Upper lobe of left lung (tissue), 6 donors: Measurements from ENCODE around the gene CA6. TPM values are rescaled to one million over a fixed set of nuclear protein-coding genes. Genes with fewer than 3 reads are reported as not detected.

ENCODE experiments used
- ATAC-seq, 2 donors: fragments of 200-7000 bp; cut with Tn5 transposase; one replicate each; pipeline ENCODE4 v1.9.1; 2022; ENCODE audit warnings: mild to moderate bottlenecking in 2 of 2, moderate library complexity in 2 of 2; ENCODE audit not compliant: low FRiP score in 2 of 2
- DNase-seq, 2 donors: peaks; one replicate each; pipeline ENCODE4 v3.0.0-alpha.2; 2019 to 2020
- H3K27ac ChIP-seq, 4 donors: fragments of 200-600 bp; sonication (generic); one replicate each; pipeline ENCODE4 v1.5.1; 2016 to 2019
- H3K27me3 ChIP-seq, 4 donors: fragments of 200-600 bp; sonication (generic); one replicate each; pipeline ENCODE4 v1.5.1; 2017 to 2019
- H3K36me3 ChIP-seq, 4 donors: fragments of 200-600 bp; sonication (generic); one replicate each; pipeline ENCODE4 v1.5.1; 2016 to 2019
- H3K4me1 ChIP-seq, 4 donors: fragments of 200-600 bp; sonication (generic); one replicate each; pipeline ENCODE4 v1.5.1; 2018 to 2019
- H3K4me3 ChIP-seq, 4 donors: fragments of 200-600 bp; sonication (generic); one replicate each; pipeline ENCODE4 v1.5.1; 2017 to 2019; ENCODE audit warnings: mild to moderate bottlenecking in 2 of 4, moderate library complexity in 1 of 4
- H3K9me3 ChIP-seq, 4 donors: fragments of 200-600 bp; sonication (generic); one replicate each; pipeline ENCODE4 v1.5.1; 2018 to 2019
- CTCF ChIP-seq, 6 experiments: fragments of 450-650 bp in 4 of 6; fragments of 200-600 bp in 2 of 6; sonication (generic) in 2 of 6; IDR thresholded peaks; one replicate each; pipeline ENCODE4 v1.5.1; 2016 to 2019; ENCODE audit warnings: antibody characterized with exemption in 6 of 6
- EP300 ChIP-seq, 4 donors: sonication (generic); formaldehyde crosslinking; IDR thresholded peaks; one replicate each; pipeline ENCODE4 v1.5.1; 2017; ENCODE audit warnings: antibody characterized with exemption in 4 of 4, control low read depth in 2 of 4
- POLR2A ChIP-seq, 4 donors: fragments of 450-650 bp; IDR thresholded peaks; one replicate each; pipeline ENCODE4 v1.5.1; 2016 to 2017; ENCODE audit warnings: antibody characterized with exemption in 4 of 4, mild to moderate bottlenecking in 2 of 4
- POLR2AphosphoS5 ChIP-seq, 2 donors: sonication (generic); formaldehyde crosslinking; IDR thresholded peaks; one replicate each; pipeline ENCODE4 v1.5.1; 2017; ENCODE audit warnings: antibody characterized with exemption in 2 of 2
- WGBS, 2 donors: methylation state at CpG; one replicate each; pipeline ENCODE4 v1.1.5; 2017 to 2018; 5-methylcytosine and 5-hydroxymethylcytosine counted together
- total RNA-seq, 6 donors: library from RNA; depleted of rRNA in 4 of 6; stranded (reverse); fragments of >200 nt in 4 of 6; gene quantifications; one replicate each; pipeline versions ENCODE4 v1.1.0 to v1.2.1, GENCODE V29; 2016 to 2021
- donor health status: DM: no; HTN: no; CAD: no; lungs with moderate emphysema.
- donor health status: DM: no; HTN: yes; CAD: no; lungs with severe emphysema.

CA6 gene
- total RNA-seq, 6 donors from 2014 or later: not detected

DNA sequence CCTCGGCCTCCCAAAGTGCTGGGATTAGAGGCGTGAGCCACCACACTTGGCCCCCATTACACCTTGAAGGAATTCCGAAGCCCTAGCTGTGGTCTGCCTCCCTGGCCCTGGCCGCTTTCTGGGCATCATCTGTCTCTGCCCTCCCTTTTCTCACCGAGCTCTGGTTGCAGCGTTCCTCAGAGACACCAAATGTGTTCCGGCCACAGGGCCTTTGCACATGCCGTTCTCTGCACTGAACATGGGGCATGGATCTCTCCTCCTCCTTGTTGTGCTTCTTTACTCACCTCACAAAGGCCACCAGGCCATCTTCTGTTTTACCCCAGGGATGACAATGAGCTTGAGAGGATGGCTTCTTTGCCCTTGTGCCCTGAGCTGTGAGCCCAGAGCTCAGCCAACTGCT, 39.3 kb downstream of the CA6 start:
- H3K9me3 ChIP-seq: no peaks in the 10 kb centered on the region
- WGBS, 2 donors: 83 to 85% methylated on average over 8 of the region's 8 CpGs
- H3K4me1 ChIP-seq: peaks cover 7 to 26% (median 12%) of the 10 kb centered on the region in 4 donors
- H3K27ac ChIP-seq: no peak overlapping the region
- no peaks in the 10 kb centered on the region for H3K27me3 ChIP-seq
- TF ChIP-seq CTCF (IDR thresholded peaks at IDR 0.05): no peak
- TF ChIP-seq POLR2A (IDR thresholded peaks at IDR 0.05): no peak
- no peak for TF ChIP-seq EP300 (IDR thresholded peaks at IDR 0.05)
- no peak for TF ChIP-seq POLR2AphosphoS5 (IDR thresholded peaks at IDR 0.05)
- ATAC-seq (no peak), DNase-seq (no peak)
- no peaks in the 10 kb centered on the region for H3K36me3 ChIP-seq
- no peak overlapping the region for H3K4me3 ChIP-seq

- peak; percentile 17 to 46 for TF ChIP-seq POLR2AphosphoS5 (IDR thresholded peaks at IDR 0.05)
- TF ChIP-seq EP300 (IDR thresholded peaks at IDR 0.05): no peak
- no peaks in the 10 kb centered on the region for H3K27me3 ChIP-seq
- peak overlapping the region in 2 of 4 donors; percentile 10 to 47 for H3K27ac ChIP-seq
- H3K4me3 ChIP-seq: no peak overlapping the region
- H3K36me3 ChIP-seq: no peaks in the 10 kb centered on the region
- peak in 1 of 2 donors; percentile 81 for DNase-seq
- peaks cover 7 to 26% (median 12%) of the 10 kb centered on the region in 4 donors for H3K4me1 ChIP-seq
- ATAC-seq: peak; percentile 51 to 61
- WGBS, 2 donors: 54 to 69% methylated on average over 13 to 14 of the region's 14 CpGs
- no peaks in the 10 kb centered on the region for H3K9me3 ChIP-seq
These were observed 40.5 kb downstream of the CA6 start for GRCh38 chr1:8985915-8986813.

- TF ChIP-seq POLR2A (IDR thresholded peaks at IDR 0.05) (no peak), EP300 (IDR thresholded peaks at IDR 0.05) (no peak)
These were observed 41.1 kb downstream of the CA6 start for GRCh38 chr1:8986814-8987190.

GRCh38 chr1:8987881-8988617, 42.4 kb downstream of the CA6 start:
- no peaks in the 10 kb centered on the region for H3K36me3 ChIP-seq
- H3K4me1 ChIP-seq: peaks cover 7 to 26% (median 12%) of the 10 kb centered on the region in 4 donors
- peak; percentile 66 to 92 (median 81) for TF ChIP-seq CTCF (IDR thresholded peaks at IDR 0.05)
- TF ChIP-seq POLR2A (IDR thresholded peaks at IDR 0.05): no peak
- peak in 1 of 2 donors; percentile 14 for TF ChIP-seq POLR2AphosphoS5 (IDR thresholded peaks at IDR 0.05)
- no peak for TF ChIP-seq EP300 (IDR thresholded peaks at IDR 0.05)
- H3K27me3 ChIP-seq: no peaks in the 10 kb centered on the region
- peak overlapping the region in 1 of 4 donors; percentile 55 for H3K27ac ChIP-seq
- WGBS, 2 donors: 12 to 32% methylated on average over 7 to 9 of the region's 9 CpGs
- ATAC-seq: peak; percentile 75 to 86
- peak; percentile 65 for DNase-seq
- H3K9me3 ChIP-seq: no peaks in the 10 kb centered on the region
- H3K4me3 ChIP-seq: no peak overlapping the region

More at GRCh38 chr1:8986814-8987190, 41.1 kb downstream of the CA6 start:
- DNase-seq (no peak), ATAC-seq (peak in 1 of 2 donors; percentile 9)
- Histone ChIP-seq H3K36me3 (no peaks in the 10 kb centered on the region), H3K27ac (peak overlapping the region in 1 of 4 donors; percentile 47), H3K4me3 (no peak overlapping the region), H3K9me3 (no peaks in the 10 kb centered on the region), H3K4me1 (peaks cover 7 to 26% (median 12%) of the 10 kb centered on the region in 4 donors), H3K27me3 (no peaks in the 10 kb centered on the region)
- 81 to 85% methylated on average over 10 of the region's 10 CpGs for WGBS, 2 donors

DNA sequence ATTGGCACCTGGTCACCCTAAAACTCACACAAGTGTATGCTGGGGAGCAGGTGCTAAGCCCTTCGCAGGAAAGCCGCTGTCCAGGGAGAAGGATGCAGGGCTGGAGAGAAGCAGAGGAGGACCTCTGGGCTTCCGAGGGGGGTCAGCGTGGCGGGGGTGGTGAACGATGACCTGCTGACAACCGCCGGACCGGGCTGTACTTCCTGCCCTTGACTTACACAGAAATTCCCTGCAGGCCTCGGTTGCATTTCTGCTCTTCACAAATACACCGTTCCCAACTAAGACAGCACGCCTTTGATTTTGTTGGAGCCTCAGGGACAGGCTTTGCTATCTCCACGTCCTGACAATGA, 42.9 kb downstream of the CA6 start:
- H3K4me1 ChIP-seq: peaks cover 7 to 26% (median 12%) of the 10 kb centered on the region in 4 donors
- DNase-seq (no peak), ATAC-seq (no peak)
- TF ChIP-seq EP300 (IDR thresholded peaks at IDR 0.05) (no peak), POLR2AphosphoS5 (IDR thresholded peaks at IDR 0.05) (no peak), CTCF (IDR thresholded peaks at IDR 0.05) (no peak), POLR2A (IDR thresholded peaks at IDR 0.05) (no peak)
- H3K27ac ChIP-seq: no peak overlapping the region
- H3K9me3 ChIP-seq: no peaks in the 10 kb centered on the region
- WGBS, 2 donors: 70 to 85% methylated on average over 12 to 13 of the region's 13 CpGs
- no peak overlapping the region for H3K4me3 ChIP-seq
- no peaks in the 10 kb centered on the region for H3K27me3 ChIP-seq
- no peaks in the 10 kb centered on the region for H3K36me3 ChIP-seq
